Peyer's patch (tissue), 4 donors: ENCODE results near the gene CP. TPM values are rescaled to one million over a fixed set of nuclear protein-coding genes. Genes with fewer than 3 reads are reported as not detected.

Experiments used
- DNase-seq, 3 donors: peaks; one replicate each; pipeline ENCODE4 v3.0.0-alpha.2; 2017 to 2019
- H3K27ac ChIP-seq, 4 donors: fragments of 200-600 bp; sonication (generic); one replicate each; pipeline ENCODE4 v1.5.1; 2016 to 2019
- H3K27me3 ChIP-seq, 2 donors: fragments of 200-600 bp; sonication (generic); one replicate each; pipeline ENCODE4 v1.5.1; 2019
- H3K36me3 ChIP-seq, 3 donors: fragments of 200-600 bp; sonication (generic); one replicate each; pipeline ENCODE4 v1.5.1; 2016 to 2019
- H3K4me1 ChIP-seq, 4 donors: fragments of 200-600 bp; sonication (generic); one replicate each; pipeline ENCODE4 v1.5.1; 2016 to 2019
- H3K4me3 ChIP-seq, 4 donors: fragments of 200-600 bp; sonication (generic); 1 replicate in 3 of 4; 2 replicates in 1 of 4; pipeline ENCODE4 v1.5.1; 2016 to 2019; ENCODE audit warnings: mild to moderate bottlenecking in 1 of 4
- H3K9me3 ChIP-seq, 4 donors: fragments of 200-600 bp; sonication (generic); one replicate each; pipeline ENCODE4 v1.5.1; 2016 to 2019; ENCODE audit warnings: mild to moderate bottlenecking in 1 of 4
- POLR2A ChIP-seq, 2 donors: fragments of 450-650 bp; IDR thresholded peaks; one replicate each; pipeline ENCODE4 v1.5.1; 2017; ENCODE audit warnings: antibody characterized with exemption in 2 of 2, mild to moderate bottlenecking in 2 of 2, moderate library complexity in 2 of 2
- total RNA-seq, 4 donors: library from RNA; depleted of rRNA; stranded (reverse); fragments of >200 nt; gene quantifications; one replicate each; pipeline ENCODE4 v1.1.0, GENCODE V29; 2016
- TF ChIP-seq, protein P1 (sequence below), 6 experiments: fragments of 450-650 bp in 4 of 6; fragments of 200-600 bp in 2 of 6; sonication (generic) in 1 of 6; IDR thresholded peaks; one replicate each; pipeline ENCODE4 v1.5.1; 2017 to 2019; ENCODE audit warnings: antibody characterized with exemption in 6 of 6, mild to moderate bottlenecking in 3 of 6, moderate library complexity in 1 of 6

CP gene
- total RNA-seq, 4 donors from 2014 or later, result 4.7 to 37.8 (median 19.2) TPM

GRCh38 chr3:149162007-149162406 is 59.6 kb downstream of the CP start:
- Histone ChIP-seq H3K36me3 (peaks cover 0 to 73% (median 0%) of the 10 kb centered on the region in 3 donors), H3K9me3 (no peaks in the 10 kb centered on the region), H3K27ac (no peak overlapping the region), H3K4me3 (no peak overlapping the region), H3K27me3 (no peaks in the 10 kb centered on the region), H3K4me1 (no peaks in the 10 kb centered on the region)
- no peak for TF ChIP-seq POLR2A (IDR thresholded peaks at IDR 0.05)
- TF ChIP-seq, protein P1, sequence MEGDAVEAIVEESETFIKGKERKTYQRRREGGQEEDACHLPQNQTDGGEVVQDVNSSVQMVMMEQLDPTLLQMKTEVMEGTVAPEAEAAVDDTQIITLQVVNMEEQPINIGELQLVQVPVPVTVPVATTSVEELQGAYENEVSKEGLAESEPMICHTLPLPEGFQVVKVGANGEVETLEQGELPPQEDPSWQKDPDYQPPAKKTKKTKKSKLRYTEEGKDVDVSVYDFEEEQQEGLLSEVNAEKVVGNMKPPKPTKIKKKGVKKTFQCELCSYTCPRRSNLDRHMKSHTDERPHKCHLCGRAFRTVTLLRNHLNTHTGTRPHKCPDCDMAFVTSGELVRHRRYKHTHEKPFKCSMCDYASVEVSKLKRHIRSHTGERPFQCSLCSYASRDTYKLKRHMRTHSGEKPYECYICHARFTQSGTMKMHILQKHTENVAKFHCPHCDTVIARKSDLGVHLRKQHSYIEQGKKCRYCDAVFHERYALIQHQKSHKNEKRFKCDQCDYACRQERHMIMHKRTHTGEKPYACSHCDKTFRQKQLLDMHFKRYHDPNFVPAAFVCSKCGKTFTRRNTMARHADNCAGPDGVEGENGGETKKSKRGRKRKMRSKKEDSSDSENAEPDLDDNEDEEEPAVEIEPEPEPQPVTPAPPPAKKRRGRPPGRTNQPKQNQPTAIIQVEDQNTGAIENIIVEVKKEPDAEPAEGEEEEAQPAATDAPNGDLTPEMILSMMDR (IDR thresholded peaks at IDR 0.05), result no peak
- no peak for DNase-seq

DNA sequence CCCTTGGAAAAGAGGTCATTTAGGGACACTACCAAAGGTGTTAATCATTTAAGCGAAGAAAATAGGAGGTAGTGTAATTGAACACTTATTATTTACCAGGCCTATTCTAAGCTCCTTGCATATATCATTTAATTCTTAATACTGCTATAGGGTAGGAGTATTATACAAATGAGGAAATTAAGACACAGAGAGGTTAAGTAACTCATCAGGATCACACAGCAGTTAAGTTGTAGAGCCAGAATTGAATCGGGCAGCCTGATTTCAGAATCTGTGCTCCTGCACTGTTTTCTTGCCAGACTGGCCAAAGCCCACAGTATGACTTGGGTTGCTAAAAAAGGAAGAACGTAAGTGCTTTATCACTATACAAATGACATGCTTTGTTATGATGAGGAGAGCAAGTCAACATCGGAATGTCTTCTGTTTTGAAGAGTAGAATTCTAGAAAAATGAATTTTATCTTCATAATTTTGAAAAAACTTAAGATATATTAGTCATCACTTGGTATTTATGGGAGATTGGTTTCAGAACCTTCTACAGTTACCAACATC is 60.8 kb downstream of the CP start:
- DNase-seq, result no peak
- no peaks in the 10 kb centered on the region for H3K4me1 ChIP-seq
- H3K36me3 ChIP-seq, result peaks cover 0 to 76% (median 0%) of the 10 kb centered on the region in 3 donors
- H3K9me3 ChIP-seq, result no peaks in the 10 kb centered on the region
- TF ChIP-seq, protein P1 (IDR thresholded peaks at IDR 0.05), result no peak
- no peak for TF ChIP-seq POLR2A (IDR thresholded peaks at IDR 0.05)
- H3K27ac ChIP-seq, result no peak overlapping the region
- H3K27me3 ChIP-seq, result no peaks in the 10 kb centered on the region
- no peak overlapping the region for H3K4me3 ChIP-seq

DNA sequence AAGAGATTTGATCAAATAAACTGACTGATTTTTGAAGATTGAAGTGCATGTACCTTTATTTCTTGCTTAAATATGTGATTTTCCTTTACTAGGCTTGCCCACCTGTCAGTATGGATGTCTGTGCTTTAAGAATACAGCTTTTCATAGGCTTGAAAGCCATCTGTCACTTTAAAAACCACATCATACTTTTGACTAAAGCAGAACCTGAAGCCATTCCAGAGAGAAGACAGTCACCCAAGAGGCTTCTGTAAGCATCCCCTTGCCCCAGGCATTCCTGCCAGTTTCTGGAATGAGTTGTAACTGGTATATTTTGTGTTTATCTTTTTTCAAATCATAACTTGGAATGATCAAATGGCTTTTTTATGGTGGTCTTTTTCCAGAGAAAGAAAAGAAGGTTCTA is 68.2 kb downstream of the CP start:
- no peak overlapping the region for H3K27ac ChIP-seq
- DNase-seq, result no peak
- no peak overlapping the region for H3K4me3 ChIP-seq
- H3K9me3 ChIP-seq, result no peaks in the 10 kb centered on the region
- H3K4me1 ChIP-seq, result peaks cover 0 to 7% (median 2%) of the 10 kb centered on the region in 4 donors
- no peaks in the 10 kb centered on the region for H3K27me3 ChIP-seq
- TF ChIP-seq POLR2A (IDR thresholded peaks at IDR 0.05), result no peak
- TF ChIP-seq, protein P1 (IDR thresholded peaks at IDR 0.05), result no peak
- H3K36me3 ChIP-seq, result peaks cover 0 to 65% (median 0%) of the 10 kb centered on the region in 3 donors

GRCh38 chr3:149152420-149152819 is 69.2 kb downstream of the CP start:
- no peak for TF ChIP-seq POLR2A (IDR thresholded peaks at IDR 0.05)
- TF ChIP-seq, protein P1 (IDR thresholded peaks at IDR 0.05), result no peak
- no peak overlapping the region for H3K4me3 ChIP-seq
- H3K27me3 ChIP-seq, result no peaks in the 10 kb centered on the region
- H3K4me1 ChIP-seq, result peaks cover 0 to 7% (median 2%) of the 10 kb centered on the region in 4 donors
- no peak for DNase-seq
- H3K9me3 ChIP-seq, result no peaks in the 10 kb centered on the region
- H3K27ac ChIP-seq, result peak overlapping the region in 1 of 4 donors; percentile 38
- peaks cover 0 to 60% (median 0%) of the 10 kb centered on the region in 3 donors for H3K36me3 ChIP-seq

DNA sequence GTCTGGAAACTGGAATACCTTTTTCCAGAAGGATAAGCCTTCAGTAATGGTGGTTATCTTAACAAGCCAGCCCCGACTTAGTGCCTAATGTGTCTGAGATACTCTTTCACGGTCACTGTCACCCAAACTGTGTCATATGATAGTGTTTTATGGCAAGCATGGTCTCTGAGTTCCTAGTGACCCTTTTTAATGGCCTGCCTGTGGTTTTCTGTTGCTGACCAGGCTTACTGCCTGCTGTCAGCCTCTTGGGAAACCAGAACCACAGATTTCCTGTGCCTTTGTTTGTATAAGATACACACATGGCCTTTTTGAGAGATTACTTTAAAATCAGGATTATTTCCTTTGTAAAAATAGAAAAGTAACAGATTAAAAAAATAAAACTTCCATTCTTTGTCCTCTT is 69.8 kb downstream of the CP start:
- Histone ChIP-seq H3K4me3 (no peak overlapping the region), H3K9me3 (no peaks in the 10 kb centered on the region), H3K27me3 (no peaks in the 10 kb centered on the region), H3K36me3 (peaks cover 0 to 57% (median 0%) of the 10 kb centered on the region in 3 donors), H3K4me1 (peaks cover 0 to 7% (median 2%) of the 10 kb centered on the region in 4 donors), H3K27ac (no peak overlapping the region)
- TF ChIP-seq POLR2A (IDR thresholded peaks at IDR 0.05), result no peak
- TF ChIP-seq, protein P1 (IDR thresholded peaks at IDR 0.05), result no peak
- DNase-seq, result no peak
